Measurements from ENCODE around the gene ALX1.

DNA sequence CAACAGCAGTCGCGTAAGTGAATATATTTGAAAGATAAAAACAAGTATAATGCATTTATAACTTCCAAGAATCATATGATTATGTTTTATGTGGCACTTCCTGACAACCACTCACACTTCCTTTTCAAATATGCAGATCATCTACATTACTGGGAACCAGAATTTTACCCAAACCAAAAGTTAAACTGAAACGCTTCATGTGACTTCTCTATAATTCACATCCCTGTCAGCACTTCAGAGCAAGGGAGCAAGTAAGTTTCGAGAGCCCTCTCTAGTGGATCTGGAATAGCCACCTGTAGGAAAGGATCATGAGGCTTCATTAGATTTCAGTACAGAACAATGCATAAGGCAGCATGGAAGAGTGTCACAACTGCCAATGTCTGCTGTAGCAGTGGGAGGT, 13.7 kb upstream of the ALX1 start:
- TF ChIP-seq, protein P1, sequence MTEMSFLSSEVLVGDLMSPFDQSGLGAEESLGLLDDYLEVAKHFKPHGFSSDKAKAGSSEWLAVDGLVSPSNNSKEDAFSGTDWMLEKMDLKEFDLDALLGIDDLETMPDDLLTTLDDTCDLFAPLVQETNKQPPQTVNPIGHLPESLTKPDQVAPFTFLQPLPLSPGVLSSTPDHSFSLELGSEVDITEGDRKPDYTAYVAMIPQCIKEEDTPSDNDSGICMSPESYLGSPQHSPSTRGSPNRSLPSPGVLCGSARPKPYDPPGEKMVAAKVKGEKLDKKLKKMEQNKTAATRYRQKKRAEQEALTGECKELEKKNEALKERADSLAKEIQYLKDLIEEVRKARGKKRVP (CRISPR knock-in tag; IDR thresholded peaks at IDR 0.05): no peak
- TF ChIP-seq, protein P2, sequence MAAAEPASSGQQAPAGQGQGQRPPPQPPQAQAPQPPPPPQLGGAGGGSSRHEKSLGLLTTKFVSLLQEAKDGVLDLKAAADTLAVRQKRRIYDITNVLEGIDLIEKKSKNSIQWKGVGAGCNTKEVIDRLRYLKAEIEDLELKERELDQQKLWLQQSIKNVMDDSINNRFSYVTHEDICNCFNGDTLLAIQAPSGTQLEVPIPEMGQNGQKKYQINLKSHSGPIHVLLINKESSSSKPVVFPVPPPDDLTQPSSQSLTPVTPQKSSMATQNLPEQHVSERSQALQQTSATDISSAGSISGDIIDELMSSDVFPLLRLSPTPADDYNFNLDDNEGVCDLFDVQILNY (CRISPR knock-in tag; IDR thresholded peaks at IDR 0.05): no peak
- TF ChIP-seq U2AF2 (optimal IDR thresholded peaks at IDR 0.05; ENCODE audit: low read depth, low read length) (no peak), TAF1 (IDR thresholded peaks at IDR 0.05; ENCODE audit: control insufficient read depth, extremely low read depth, insufficient read depth, low read length, severe bottlenecking) (no peak), ZNF133 (CRISPR knock-in tag; IDR thresholded peaks at IDR 0.05) (no peak), KLF16 (IDR thresholded peaks at IDR 0.05) (no peak), EZH2 (IDR thresholded peaks at IDR 0.05; ENCODE audit: borderline replicate concordance, low read depth, low read length) (no peak), ZNF121 (CRISPR knock-in tag; conservative IDR thresholded peaks at IDR 0.05) (no peak), EP300 (IDR thresholded peaks at IDR 0.05; ENCODE audit: low read length) (no peak)
- TF ChIP-seq, protein P3, sequence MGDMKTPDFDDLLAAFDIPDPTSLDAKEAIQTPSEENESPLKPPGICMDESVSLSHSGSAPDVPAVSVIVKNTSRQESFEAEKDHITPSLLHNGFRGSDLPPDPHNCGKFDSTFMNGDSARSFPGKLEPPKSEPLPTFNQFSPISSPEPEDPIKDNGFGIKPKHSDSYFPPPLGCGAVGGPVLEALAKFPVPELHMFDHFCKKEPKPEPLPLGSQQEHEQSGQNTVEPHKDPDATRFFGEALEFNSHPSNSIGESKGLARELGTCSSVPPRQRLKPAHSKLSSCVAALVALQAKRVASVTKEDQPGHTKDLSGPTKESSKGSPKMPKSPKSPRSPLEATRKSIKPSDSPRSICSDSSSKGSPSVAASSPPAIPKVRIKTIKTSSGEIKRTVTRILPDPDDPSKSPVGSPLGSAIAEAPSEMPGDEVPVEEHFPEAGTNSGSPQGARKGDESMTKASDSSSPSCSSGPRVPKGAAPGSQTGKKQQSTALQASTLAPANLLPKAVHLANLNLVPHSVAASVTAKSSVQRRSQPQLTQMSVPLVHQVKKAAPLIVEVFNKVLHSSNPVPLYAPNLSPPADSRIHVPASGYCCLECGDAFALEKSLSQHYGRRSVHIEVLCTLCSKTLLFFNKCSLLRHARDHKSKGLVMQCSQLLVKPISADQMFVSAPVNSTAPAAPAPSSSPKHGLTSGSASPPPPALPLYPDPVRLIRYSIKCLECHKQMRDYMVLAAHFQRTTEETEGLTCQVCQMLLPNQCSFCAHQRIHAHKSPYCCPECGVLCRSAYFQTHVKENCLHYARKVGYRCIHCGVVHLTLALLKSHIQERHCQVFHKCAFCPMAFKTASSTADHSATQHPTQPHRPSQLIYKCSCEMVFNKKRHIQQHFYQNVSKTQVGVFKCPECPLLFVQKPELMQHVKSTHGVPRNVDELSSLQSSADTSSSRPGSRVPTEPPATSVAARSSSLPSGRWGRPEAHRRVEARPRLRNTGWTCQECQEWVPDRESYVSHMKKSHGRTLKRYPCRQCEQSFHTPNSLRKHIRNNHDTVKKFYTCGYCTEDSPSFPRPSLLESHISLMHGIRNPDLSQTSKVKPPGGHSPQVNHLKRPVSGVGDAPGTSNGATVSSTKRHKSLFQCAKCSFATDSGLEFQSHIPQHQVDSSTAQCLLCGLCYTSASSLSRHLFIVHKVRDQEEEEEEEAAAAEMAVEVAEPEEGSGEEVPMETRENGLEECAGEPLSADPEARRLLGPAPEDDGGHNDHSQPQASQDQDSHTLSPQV (IDR thresholded peaks at IDR 0.05): no peak
- TF ChIP-seq, protein P4, sequence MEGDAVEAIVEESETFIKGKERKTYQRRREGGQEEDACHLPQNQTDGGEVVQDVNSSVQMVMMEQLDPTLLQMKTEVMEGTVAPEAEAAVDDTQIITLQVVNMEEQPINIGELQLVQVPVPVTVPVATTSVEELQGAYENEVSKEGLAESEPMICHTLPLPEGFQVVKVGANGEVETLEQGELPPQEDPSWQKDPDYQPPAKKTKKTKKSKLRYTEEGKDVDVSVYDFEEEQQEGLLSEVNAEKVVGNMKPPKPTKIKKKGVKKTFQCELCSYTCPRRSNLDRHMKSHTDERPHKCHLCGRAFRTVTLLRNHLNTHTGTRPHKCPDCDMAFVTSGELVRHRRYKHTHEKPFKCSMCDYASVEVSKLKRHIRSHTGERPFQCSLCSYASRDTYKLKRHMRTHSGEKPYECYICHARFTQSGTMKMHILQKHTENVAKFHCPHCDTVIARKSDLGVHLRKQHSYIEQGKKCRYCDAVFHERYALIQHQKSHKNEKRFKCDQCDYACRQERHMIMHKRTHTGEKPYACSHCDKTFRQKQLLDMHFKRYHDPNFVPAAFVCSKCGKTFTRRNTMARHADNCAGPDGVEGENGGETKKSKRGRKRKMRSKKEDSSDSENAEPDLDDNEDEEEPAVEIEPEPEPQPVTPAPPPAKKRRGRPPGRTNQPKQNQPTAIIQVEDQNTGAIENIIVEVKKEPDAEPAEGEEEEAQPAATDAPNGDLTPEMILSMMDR (IDR thresholded peaks at IDR 0.05 in 2 of 3, conservative IDR thresholded peaks at IDR 0.05 in 1 of 3; ENCODE audit: insufficient read depth in 2 of 3, low read depth in 1 of 3, low read length in 3 of 3): no peak
- TF ChIP-seq, protein P5, sequence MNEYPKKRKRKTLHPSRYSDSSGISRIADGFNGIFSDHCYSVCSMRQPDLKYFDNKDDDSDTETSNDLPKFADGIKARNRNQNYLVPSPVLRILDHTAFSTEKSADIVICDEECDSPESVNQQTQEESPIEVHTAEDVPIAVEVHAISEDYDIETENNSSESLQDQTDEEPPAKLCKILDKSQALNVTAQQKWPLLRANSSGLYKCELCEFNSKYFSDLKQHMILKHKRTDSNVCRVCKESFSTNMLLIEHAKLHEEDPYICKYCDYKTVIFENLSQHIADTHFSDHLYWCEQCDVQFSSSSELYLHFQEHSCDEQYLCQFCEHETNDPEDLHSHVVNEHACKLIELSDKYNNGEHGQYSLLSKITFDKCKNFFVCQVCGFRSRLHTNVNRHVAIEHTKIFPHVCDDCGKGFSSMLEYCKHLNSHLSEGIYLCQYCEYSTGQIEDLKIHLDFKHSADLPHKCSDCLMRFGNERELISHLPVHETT (CRISPR knock-in tag; conservative IDR thresholded peaks at IDR 0.05 in 1 of 2, IDR thresholded peaks at IDR 0.05 in 1 of 2): no peak
